ENCODE data around the gene STAG2.
"Not testable (repeated sequence)": the region's sequence is repeated elsewhere in the genome, so short reads cannot be mapped to it uniquely, and the experiment has no call there.

The STAG2 gene

GRCh38 chrX:124045109-124045508 lies 83.6 kb downstream of the STAG2 start:
- no peak for DNase-seq

DNA sequence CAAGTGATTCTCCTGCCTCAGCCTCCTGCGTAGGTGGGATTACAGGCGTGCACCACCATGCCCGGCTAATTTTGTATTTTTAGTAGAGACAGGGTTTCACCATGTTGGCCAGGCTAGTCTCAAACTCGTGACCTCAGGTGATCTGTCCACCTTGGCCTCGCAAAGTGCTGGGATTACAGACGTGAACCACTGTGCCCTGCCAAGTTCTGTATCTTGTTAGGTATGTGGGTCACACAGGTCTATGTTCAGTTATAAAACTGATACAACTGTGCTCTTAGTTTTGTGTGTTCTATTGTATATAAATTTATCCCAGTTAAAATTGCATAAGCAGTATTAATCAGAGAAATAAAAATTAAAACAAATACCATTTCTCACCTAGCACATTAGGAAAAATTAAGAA lies 122.9 kb downstream of the STAG2 start:
- DNase-seq: not testable (repeated sequence)

GRCh38 chrX:124085063-124085462 lies 123.6 kb downstream of the STAG2 start:
- DNase-seq: no peak

GRCh38 chrX:124086411-124086810 lies 124.9 kb downstream of the STAG2 start:
- no peak for DNase-seq

GRCh38 chrX:124087000-124087746 lies 125.7 kb downstream of the STAG2 start:
- DNase-seq: no peak

GRCh38 chrX:124093222-124093621 lies 131.7 kb downstream of the STAG2 start:
- DNase-seq: no peak

DNA sequence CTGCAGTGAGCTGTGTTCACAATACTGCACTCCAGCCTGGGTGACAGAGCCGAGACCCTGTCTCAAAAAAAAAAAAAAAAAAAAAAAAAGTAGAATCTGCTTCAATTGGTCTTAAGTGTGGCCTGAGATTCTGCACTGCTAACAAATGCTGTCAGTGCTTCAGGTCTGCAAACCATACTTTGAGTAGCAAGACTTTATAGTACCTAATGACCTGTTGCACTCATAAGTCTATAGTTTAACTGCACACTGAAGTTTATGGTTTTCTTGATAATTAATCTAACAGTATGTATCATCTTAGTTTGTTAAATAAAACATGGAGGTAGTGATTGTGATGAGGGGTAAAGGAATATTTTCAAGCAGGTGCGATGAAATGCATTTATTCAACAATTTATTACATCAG lies 135.6 kb downstream of the STAG2 start:
- no peak for DNase-seq

- DNase-seq: peak in 1 of 2 experiments; percentile 39
Observed at GRCh38 chrX:124098089-124098488, 136.6 kb downstream of the STAG2 start.

GRCh38 chrX:124103966-124104365 lies 142.5 kb downstream of the STAG2 start:
- DNase-seq: no peak

DNA sequence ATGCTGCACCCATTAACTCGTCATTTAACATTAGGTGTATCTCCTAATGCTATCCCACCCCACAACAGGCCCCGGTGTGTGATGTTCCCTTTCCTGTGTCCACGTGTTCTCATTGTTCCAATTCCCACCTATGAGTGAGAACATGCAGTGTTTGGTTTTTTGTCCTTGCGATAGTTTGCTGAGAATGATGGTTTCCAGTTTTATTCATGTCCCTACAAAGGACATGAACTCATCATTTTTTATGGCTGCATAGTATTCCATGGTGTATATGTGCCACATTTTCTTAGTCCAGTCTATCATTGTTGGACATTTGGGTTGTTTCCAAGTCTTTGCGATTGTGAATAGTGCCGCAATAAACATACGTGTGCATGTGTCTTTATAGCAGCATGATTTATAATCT lies 143.0 kb downstream of the STAG2 start:
- DNase-seq: not testable (repeated sequence)

DNA sequence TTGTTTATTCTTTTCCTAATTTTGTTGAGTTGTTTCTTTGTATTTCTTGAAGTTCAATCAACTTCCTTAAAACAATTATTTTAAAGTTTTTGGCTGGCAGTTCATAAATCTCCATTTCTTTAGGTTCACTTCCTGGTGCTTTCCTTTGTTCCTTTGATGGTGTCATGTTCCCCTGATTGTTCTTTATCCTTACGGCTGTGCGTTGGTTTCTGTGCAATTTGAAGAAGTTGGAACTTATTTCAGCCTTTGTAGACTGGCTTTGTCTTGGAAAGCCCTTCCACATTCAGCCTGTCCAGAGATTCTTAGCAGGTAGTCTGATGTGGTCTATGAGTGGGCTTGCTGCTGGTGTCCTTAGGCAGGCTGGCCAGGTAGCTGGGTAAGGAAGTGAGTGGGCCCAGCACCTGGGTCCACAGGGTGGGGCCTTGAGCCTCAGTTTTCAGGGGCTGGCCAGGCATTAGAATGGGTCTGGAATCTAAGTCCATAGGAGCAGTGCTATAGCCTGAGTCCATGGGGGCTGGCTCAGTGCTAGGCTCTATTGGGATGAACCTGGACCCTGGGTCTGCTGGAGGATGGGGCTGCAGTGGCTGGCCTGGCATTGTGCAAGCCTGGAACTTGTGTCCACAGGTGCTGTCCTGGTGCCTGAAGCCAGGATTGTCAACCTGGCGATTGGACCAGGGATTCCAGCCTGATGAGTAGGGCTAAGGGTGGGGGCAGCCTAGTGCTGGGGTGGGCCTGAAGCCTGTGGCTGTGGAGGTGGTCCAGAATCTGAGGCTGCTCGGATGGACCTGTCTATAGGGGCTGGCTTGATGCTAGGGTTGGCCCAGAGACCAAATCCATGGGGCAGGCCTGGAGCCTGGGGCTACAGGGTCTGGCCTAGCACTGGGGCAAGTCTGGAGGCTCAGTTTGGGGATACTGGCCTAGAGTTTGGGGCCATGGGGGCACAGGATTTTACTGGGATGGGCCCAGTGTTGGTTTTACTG lies 152.4 kb downstream of the STAG2 start:
- no peak for DNase-seq

- DNase-seq: no peak
Observed at GRCh38 chrX:124117325-124117724, 155.8 kb downstream of the STAG2 start.

DNA sequence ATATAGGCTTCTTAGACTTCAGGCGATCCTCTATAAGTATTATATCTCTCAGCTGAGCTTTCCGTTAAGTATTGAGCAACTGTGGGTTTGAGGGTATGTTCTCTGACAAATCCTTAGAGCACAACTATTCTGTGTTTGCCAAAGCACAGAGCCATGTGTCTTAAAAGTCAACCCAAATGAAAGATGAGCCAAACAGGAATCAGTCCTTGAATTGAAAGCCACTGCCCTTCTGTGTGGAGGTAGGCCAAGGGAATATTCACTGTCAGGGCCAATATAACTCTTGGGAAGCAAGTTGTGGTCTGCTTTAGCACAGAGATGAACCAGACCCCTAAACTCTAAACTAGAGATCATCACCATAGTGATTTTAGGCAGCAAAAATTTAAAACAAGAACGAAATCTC lies 164.0 kb downstream of the STAG2 start:
- DNase-seq: no peak

DNA sequence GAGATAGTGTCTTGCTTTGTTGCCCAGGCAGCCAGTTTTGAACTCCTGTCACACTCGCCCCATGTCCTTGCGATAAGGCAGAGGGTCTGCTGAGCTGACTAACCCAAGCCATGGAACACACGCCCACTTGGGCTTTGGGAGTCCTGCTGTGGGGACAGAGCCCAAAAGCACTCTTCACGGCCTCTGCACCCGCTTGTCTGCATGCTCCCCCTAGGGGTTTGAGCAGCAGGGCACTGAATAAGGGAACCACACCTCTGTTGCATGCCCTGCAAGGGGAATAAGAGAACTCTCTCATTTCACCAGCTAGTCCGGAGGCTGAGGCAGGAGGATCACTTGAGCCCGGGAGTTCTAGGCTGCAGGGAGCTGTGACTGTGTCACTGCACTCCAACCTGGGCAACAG lies 166.0 kb downstream of the STAG2 start:
- no peak for DNase-seq

DNA sequence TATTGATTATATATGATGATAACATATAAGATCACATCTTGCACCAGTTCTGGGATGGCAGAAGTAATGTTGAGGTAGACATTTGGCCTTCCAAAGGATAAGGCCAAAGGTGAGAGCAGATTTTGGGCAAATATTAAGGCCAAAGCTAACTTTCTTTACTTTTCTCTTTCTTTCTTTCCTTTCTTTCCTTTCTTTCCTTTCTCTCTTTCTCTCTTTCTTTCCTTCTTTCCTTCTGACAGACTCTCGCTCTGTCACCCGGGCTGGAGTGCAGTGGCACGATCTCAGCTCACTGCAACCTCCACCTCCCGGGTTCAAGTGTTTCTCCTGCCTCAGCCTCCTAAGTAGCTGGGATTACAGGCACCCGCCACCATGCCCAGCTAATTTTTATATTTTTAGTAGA lies 170.9 kb downstream of the STAG2 start:
- not testable (repeated sequence) for DNase-seq

DNA sequence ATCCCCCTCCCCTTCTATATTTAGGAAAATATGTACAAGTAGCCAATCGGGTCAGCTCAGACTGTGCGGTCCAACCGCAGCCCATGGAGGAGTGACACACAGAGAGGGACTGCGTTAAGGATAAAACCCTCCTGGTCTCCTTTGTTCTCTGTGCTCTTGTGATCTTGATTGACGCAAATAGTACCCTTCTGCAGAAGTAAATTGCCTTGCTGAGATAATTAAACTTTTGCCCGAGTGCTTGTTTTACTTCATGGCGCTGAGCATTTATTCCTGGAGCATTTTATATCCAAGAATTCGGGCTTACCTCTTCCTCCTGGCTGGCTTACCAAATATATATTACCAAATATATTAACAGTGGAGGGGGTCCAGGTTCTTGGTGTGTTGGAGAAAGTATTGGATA lies 184.2 kb downstream of the STAG2 start:
- DNase-seq: no peak

DNA sequence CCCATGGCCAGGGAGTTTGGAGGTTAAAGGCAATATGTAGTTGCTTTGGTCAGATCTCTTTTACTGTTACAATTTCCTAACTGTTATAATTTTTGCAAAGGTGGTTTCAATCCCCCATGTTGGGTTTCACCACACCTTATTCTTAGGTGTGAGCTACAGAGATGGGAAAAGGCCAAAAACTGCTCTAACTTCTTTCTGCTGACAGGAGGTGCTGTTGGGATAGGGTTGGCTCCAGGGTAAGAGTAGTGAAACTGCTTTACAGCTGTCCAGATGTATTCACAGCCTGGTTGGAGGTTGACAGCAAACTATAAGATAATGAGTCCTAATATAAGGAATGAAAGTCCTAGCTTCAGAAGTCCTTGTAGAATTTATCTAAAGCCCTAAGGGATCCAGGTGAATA lies 189.7 kb downstream of the STAG2 start:
- no peak for DNase-seq
